DMS53 treated with DMSO at 0.1 percent for 48 hours (cell line): ENCODE results near the gene STAB1.
"Not testable (repeated sequence)": the region's sequence is repeated elsewhere in the genome, so short reads cannot be mapped to it uniquely, and the experiment has no call there.

Experiments used
- DNase-seq: peaks from one replicate; lab custom pipeline; 2025; ENCODE audit not compliant: unreplicated experiment; lab: John Stamatoyannopoulos, UW

Gene STAB1

GRCh38 chr3:52521881-52522650 is 26.9 kb downstream of the STAB1 start:
- no peak for DNase-seq

- no peak for DNase-seq
Observed at GRCh38 chr3:52522651-52523251, 27.6 kb downstream of the STAB1 start.

GRCh38 chr3:52523386-52524257 is 28.5 kb downstream of the STAB1 start:
- DNase-seq: no peak

GRCh38 chr3:52524258-52524751 is 29.2 kb downstream of the STAB1 start:
- DNase-seq: no peak

DNA sequence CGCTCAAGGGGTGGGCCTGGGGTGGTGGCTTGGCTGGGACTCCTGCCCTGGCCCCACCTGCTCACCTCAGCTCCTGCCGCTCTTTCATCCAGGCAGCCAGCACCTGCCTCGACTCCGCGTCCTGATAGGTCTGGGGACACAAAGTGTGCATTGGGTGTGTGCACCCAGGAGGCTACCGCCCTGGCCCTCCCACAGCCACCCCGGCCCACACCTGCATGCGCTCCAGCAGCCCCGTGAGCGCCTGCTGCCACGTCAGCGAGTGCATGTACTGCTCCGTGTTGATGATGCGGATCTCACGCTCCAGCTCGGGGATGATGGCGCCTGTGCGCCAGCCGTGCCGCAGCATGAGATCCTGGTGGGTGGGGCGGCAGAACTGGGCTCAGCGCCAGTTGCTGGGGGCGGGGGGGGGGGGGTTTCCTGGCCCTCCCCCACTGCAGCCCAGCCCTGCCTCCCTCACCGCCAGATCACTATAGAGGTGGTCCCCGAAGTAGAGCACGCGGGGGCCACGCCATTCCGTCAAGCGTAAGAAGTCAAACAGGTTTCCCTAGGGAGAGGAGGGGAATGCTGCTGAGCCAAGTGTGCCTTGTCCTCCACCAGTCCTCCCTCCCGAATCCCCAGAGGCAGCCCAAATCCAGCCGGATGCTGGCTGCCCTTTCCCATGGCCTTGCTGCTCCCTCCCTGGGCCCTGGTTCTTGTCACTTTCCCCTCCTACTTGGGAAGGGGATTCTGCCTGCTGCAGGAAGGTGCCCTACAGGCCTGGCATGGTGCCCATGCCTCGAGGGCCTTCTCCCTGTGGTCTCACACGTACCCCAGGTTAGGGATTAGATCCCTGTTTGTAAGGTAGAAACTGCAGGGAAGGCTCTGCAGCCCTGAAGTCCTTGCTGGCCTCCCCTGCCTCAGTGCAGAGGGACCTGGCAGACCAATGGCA is 29.9 kb downstream of the STAB1 start:
- DNase-seq: no peak

- DNase-seq: no peak
Observed at GRCh38 chr3:52525680-52526561, 30.8 kb downstream of the STAB1 start.

GRCh38 chr3:52526671-52527038 is 31.5 kb downstream of the STAB1 start:
- DNase-seq: not testable (repeated sequence)

- no peak for DNase-seq
Observed at GRCh38 chr3:52527039-52527731, 32.0 kb downstream of the STAB1 start.

DNA sequence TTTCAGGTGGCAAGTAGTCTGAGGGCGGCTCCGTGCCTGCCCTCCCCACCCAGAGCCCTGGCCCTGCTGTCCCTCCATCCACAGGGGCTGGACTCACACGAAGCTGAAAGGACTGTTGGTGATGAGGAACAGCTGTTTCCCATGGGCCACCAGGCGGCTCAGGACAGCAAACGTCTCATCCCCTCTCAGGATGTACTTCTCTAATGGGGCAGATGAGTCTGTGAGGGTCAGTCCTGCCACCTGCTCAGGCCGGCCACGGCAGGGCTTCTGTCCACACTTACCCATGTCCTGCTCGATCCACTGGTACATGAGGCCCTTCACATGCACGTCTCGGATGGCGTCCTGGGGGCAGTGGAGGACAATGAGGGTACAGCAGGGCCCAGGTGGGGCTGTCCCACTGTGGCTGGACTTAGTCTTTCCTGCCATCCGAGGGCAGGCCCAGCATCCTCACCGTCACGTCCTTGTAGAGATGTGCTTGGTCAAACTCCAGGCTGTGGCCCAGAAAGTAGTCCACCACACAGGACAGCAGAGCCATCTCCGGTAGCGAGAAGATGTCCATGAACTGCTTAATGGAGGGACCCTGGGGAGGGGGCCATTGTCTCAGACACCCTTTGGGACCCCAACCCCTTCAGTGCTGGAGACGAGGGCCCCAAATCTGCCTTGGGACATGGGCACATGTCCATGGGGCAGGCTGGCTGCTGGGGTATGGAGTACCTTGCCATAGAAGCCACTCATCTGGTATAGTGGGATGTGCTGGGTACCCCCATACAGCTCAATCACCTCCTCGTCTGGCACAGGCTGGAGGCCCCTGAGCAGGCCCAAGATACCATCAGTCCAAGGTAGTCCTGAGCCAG is 32.8 kb downstream of the STAB1 start:
- no peak for DNase-seq

- DNase-seq: no peak
Observed at GRCh38 chr3:52528586-52529375, 33.6 kb downstream of the STAB1 start.

DNA sequence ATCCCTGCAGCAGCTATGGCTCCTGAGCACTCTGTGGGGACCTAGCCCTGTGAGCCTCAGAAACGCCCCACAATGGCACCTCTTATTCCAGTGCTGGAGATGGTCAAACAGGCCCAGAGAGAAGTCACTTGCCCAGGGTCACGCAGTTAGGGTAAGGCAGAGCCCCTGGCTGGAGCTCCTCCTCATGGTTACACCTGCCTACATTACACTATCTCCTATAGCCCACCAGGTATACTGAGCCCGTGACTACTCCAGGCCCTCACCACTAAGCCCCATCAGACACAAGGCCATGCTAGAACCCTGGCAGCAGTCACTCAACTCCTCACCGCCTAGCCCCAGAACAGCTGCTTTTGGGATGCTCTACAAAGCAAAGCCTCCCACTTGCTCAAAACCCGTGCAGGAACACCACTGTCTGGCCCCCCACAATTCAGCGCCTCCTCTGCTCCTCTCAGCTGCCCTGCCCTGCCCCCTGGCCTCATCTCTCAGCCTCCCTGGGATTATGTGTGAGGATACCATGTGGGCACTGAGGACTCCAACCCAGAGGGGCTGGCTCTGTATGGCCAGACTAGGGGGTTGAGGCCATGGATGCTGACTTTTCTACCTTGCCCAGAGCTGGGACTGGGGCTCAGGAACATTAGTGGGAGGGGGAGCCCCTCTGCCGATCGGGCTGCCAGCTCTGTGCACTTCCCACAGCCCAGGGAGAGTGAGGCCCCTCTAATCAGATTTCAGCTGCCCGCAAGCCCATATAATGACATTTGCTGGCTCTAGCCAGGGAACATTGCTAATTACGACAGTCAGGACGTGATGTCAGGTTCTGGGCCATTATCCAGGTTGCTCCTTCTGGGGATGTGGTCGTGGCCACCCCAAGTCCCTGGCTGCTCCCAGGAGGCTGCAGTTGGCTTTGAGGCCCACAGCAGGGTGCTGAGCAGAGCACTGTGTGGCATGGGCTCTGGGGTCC is 34.5 kb downstream of the STAB1 start:
- no peak for DNase-seq

- DNase-seq: no peak
Observed at GRCh38 chr3:52530918-52531826, 36.0 kb downstream of the STAB1 start.

- DNase-seq: no peak
Observed at GRCh38 chr3:52531860-52532516, 36.9 kb downstream of the STAB1 start.

DNA sequence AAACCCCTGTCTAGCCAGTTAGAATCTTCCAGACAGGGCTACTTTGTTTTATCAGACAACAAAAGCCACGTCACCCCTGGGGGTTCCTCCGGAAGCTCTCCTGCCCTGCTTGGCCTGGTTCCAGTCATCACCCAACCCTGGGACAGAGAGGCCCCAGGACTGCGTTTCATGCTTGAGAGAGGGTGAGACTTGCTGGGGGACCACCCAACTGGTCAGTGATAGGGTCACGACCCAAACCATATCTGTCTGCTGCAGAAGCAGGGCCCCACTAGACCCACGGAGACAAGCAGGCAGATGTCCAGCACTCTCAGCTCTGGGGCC is 37.3 kb downstream of the STAB1 start:
- DNase-seq: no peak
